ENCODE measurements around the gene RNFT2. TPM values are rescaled to one million over a fixed set of nuclear protein-coding genes. Genes with fewer than 3 reads are reported as not detected.

The RNFT2 gene
- total RNA-seq, 3 donors from 2014 or later (not counting 1 experiment from before 2014, with no cell fraction given) = 4.0 to 6.9 (median 5.3) TPM

- H3K27me3 Mint-ChIP-seq (ENCODE audit: low read depth in 2 of 2) = no peaks in the 10 kb centered on the region
- no peaks in the 10 kb centered on the region for H3K9me3 Mint-ChIP-seq
- H3K4me3 Mint-ChIP-seq = no peak overlapping the region
These were observed 35.2 kb downstream of the RNFT2 start for GRCh38 chr12:116773276-116773731.

GRCh38 chr12:116774020-116774419, 35.9 kb downstream of the RNFT2 start:
- intact Hi-C loops (cut with micrococcal nuclease) = no loop called here
- Mint-ChIP-seq H3K4me1 (no peaks in the 10 kb centered on the region), H3K9me3 (no peaks in the 10 kb centered on the region), H3K27me3 (ENCODE audit: low read depth in 2 of 2) (no peaks in the 10 kb centered on the region), H3K27ac (no peak overlapping the region), H3K36me3 (no peaks in the 10 kb centered on the region), H3K4me3 (no peak overlapping the region)
- ATAC-seq (no peak), DNase-seq (no peak)
- Histone ChIP-seq H3K9me3 (ENCODE audit: control insufficient read depth, insufficient read depth, low read length) (no peaks in the 10 kb centered on the region), H3K27me3 (ENCODE audit: control insufficient read depth, insufficient read depth, low read length) (no peaks in the 10 kb centered on the region), H3K36me3 (ENCODE audit: control insufficient read depth, insufficient read depth, low read length) (no peaks in the 10 kb centered on the region), H3K4me3 (ENCODE audit: low read length) (no peak overlapping the region), H3K4me1 (ENCODE audit: control insufficient read depth, insufficient read depth, low read length) (no peaks in the 10 kb centered on the region), H3K27ac (ENCODE audit: low read length) (no peak overlapping the region)
- WGBS (ENCODE audit: insufficient coverage) = 68% methylated on average over 1 of the region's 4 CpGs
- TF ChIP-seq, protein P1, sequence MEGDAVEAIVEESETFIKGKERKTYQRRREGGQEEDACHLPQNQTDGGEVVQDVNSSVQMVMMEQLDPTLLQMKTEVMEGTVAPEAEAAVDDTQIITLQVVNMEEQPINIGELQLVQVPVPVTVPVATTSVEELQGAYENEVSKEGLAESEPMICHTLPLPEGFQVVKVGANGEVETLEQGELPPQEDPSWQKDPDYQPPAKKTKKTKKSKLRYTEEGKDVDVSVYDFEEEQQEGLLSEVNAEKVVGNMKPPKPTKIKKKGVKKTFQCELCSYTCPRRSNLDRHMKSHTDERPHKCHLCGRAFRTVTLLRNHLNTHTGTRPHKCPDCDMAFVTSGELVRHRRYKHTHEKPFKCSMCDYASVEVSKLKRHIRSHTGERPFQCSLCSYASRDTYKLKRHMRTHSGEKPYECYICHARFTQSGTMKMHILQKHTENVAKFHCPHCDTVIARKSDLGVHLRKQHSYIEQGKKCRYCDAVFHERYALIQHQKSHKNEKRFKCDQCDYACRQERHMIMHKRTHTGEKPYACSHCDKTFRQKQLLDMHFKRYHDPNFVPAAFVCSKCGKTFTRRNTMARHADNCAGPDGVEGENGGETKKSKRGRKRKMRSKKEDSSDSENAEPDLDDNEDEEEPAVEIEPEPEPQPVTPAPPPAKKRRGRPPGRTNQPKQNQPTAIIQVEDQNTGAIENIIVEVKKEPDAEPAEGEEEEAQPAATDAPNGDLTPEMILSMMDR (IDR thresholded peaks at IDR 0.05) = no peak

More at GRCh38 chr12:116773276-116773731, 35.2 kb downstream of the RNFT2 start:
- Histone ChIP-seq H3K27me3 (ENCODE audit: control insufficient read depth, insufficient read depth, low read length) (no peaks in the 10 kb centered on the region), H3K27ac (ENCODE audit: low read length) (no peak overlapping the region), H3K9me3 (ENCODE audit: control insufficient read depth, insufficient read depth, low read length) (no peaks in the 10 kb centered on the region), H3K4me3 (ENCODE audit: low read length) (no peak overlapping the region), H3K36me3 (ENCODE audit: control insufficient read depth, insufficient read depth, low read length) (no peaks in the 10 kb centered on the region), H3K4me1 (ENCODE audit: control insufficient read depth, insufficient read depth, low read length) (no peaks in the 10 kb centered on the region)
- ATAC-seq = no peak
- Mint-ChIP-seq H3K27ac (no peak overlapping the region), H3K36me3 (no peaks in the 10 kb centered on the region), H3K4me1 (no peaks in the 10 kb centered on the region)
- 79% methylated on average over 4 of the region's 4 CpGs for whole genome bisulfite sequencing (ENCODE audit: insufficient coverage)
- intact Hi-C loops (cut with micrococcal nuclease) = no loop called here
- DNase-seq = no peak
- TF ChIP-seq, protein P1 (IDR thresholded peaks at IDR 0.05) = no peak

GRCh38 chr12:116777245-116777644, 39.1 kb downstream of the RNFT2 start:
- Mint-ChIP-seq H3K27me3 (ENCODE audit: low read depth in 2 of 2) (no peaks in the 10 kb centered on the region), H3K9me3 (no peaks in the 10 kb centered on the region), H3K4me1 (no peaks in the 10 kb centered on the region), H3K4me3 (no peak overlapping the region), H3K27ac (no peak overlapping the region), H3K36me3 (no peaks in the 10 kb centered on the region)
- no peaks in the 10 kb centered on the region for H3K36me3 ChIP-seq (ENCODE audit: control insufficient read depth, insufficient read depth, low read length)
- no peaks in the 10 kb centered on the region for H3K9me3 ChIP-seq (ENCODE audit: control insufficient read depth, insufficient read depth, low read length)
- H3K4me3 ChIP-seq (ENCODE audit: low read length) = no peak overlapping the region
- DNase-seq (no peak), ATAC-seq (no peak)
- TF ChIP-seq, protein P1 (IDR thresholded peaks at IDR 0.05) = no peak
- WGBS (ENCODE audit: insufficient coverage) = no CpG with 5 or more reads among the region's 1 CpG
- H3K4me1 ChIP-seq (ENCODE audit: control insufficient read depth, insufficient read depth, low read length) = no peaks in the 10 kb centered on the region
- intact Hi-C loops (cut with micrococcal nuclease) = no loop called here
- H3K27ac ChIP-seq (ENCODE audit: low read length) = no peak overlapping the region
- no peaks in the 10 kb centered on the region for H3K27me3 ChIP-seq (ENCODE audit: control insufficient read depth, insufficient read depth, low read length)

DNA sequence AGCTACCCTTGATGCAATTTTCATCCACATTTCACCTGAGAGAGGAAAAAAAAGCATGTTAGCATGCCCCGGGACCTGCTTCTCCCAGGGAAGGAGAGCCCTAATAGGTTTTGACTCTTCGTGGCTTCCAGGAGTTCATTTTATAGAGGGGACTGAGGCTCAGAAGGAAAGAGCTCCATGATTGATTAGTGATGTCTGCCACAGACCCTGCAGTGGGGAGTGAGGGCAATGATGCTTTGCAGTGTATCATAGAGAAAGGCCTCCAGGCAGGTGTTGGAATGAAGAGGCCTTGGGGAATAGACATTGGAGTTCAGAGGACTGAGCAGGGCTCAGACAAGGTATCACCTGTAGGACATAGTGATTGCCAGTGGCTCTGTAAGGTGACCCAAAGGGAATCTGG, 41.5 kb downstream of the RNFT2 start:
- H3K4me1 ChIP-seq (ENCODE audit: control insufficient read depth, insufficient read depth, low read length) = no peaks in the 10 kb centered on the region
- intact Hi-C loops (cut with micrococcal nuclease) = no loop called here
- H3K27me3 ChIP-seq (ENCODE audit: control insufficient read depth, insufficient read depth, low read length) = no peaks in the 10 kb centered on the region
- Mint-ChIP-seq H3K4me3 (no peak overlapping the region), H3K36me3 (no peaks in the 10 kb centered on the region), H3K9me3 (no peaks in the 10 kb centered on the region), H3K4me1 (no peaks in the 10 kb centered on the region), H3K27ac (no peak overlapping the region), H3K27me3 (ENCODE audit: low read depth in 2 of 2) (no peaks in the 10 kb centered on the region)
- no peak overlapping the region for H3K27ac ChIP-seq (ENCODE audit: low read length)
- no peaks in the 10 kb centered on the region for H3K36me3 ChIP-seq (ENCODE audit: control insufficient read depth, insufficient read depth, low read length)
- ATAC-seq = no peak
- no peak overlapping the region for H3K4me3 ChIP-seq (ENCODE audit: low read length)
- H3K9me3 ChIP-seq (ENCODE audit: control insufficient read depth, insufficient read depth, low read length) = no peaks in the 10 kb centered on the region
- TF ChIP-seq, protein P1 (IDR thresholded peaks at IDR 0.05) = no peak
- DNase-seq = no peak
- WGBS (ENCODE audit: insufficient coverage) = 95% methylated on average over 2 of the region's 2 CpGs
